Measurements from ENCODE around the gene SH3BP4.

SH3BP4 gene

DNA sequence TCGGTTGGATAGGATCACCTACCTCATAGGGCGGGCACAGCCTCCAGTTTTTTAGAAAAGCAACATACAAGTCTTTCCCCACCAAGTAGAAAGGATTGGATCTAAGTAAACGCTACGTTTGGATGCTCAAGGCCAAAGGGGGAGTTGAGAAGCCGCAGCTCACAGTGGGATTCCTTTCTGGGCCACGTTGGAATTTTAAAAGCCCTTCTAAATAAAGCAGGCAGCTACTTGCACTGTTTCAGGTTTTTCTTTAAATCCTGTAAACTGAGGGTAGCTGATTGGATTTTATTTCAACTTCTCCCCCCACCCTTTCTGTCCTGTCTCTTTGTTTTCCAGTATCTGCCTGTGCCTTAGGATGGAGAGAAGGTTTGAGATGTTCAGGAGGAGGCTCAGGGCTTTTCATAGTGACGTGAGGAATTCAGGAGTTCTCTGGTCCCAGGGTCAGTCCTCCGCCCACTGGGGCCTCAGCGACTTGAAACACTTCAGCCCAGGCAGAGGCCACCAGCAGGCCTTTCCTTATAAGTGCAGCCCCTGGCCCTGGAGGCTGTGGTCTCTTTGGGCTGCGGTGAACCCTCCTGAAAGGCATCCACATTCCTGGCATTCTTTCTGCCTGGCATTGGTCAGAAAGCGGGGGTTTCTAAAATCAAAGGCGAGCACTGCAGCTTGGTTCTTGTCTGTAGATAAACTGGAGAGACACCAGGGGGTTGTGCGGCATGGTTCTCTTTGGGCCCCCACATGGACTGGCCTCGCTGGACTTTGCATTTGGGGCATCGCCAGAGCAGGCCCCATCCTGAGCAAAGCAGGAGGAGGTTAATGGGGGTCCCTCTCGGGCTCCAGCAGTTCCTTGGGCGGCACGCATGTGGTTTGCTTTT, 44.5 kb downstream of the SH3BP4 start:
- no peak for DNase-seq
- H3K4me1 ChIP-seq, result peaks cover 25% of the 10 kb centered on the region

DNA sequence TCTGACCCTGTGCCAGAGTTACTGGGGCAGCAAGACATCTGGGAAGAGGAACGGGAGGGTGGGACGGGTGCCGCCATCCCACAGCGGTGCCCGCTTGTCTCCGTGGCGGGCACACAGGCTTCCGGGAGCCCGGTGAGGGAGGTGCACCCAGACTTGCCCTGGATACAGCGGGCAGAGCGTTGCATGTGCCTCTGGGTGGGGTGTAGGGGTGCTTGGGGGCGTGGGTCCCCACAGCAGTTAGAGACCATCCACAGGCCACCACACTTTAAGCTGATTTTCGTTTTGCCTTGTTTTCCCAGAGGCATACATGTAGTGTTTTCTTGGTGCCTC, 45.1 kb downstream of the SH3BP4 start:
- Histone ChIP-seq H3K4me1 (peaks cover 25% of the 10 kb centered on the region), H3K27me3 (no peaks in the 10 kb centered on the region), H3K9me3 (no peaks in the 10 kb centered on the region), H3K4me3 (ENCODE audit: low read depth, low read length) (no peak overlapping the region), H3K36me3 (no peaks in the 10 kb centered on the region; the same call in 1 of the 2 replicates)
- TF ChIP-seq, protein P1, sequence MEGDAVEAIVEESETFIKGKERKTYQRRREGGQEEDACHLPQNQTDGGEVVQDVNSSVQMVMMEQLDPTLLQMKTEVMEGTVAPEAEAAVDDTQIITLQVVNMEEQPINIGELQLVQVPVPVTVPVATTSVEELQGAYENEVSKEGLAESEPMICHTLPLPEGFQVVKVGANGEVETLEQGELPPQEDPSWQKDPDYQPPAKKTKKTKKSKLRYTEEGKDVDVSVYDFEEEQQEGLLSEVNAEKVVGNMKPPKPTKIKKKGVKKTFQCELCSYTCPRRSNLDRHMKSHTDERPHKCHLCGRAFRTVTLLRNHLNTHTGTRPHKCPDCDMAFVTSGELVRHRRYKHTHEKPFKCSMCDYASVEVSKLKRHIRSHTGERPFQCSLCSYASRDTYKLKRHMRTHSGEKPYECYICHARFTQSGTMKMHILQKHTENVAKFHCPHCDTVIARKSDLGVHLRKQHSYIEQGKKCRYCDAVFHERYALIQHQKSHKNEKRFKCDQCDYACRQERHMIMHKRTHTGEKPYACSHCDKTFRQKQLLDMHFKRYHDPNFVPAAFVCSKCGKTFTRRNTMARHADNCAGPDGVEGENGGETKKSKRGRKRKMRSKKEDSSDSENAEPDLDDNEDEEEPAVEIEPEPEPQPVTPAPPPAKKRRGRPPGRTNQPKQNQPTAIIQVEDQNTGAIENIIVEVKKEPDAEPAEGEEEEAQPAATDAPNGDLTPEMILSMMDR (IDR thresholded peaks at IDR 0.05; ENCODE audit: low read depth, low read length), result no peak
- no peak for DNase-seq

More for the DNA sequence above, 44.5 kb downstream of the SH3BP4 start:
- no peaks in the 10 kb centered on the region for H3K27me3 ChIP-seq
- TF ChIP-seq, protein P1 (IDR thresholded peaks at IDR 0.05; ENCODE audit: low read depth, low read length), result no peak
- no peaks in the 10 kb centered on the region; the same call in 1 of the 2 replicates for H3K36me3 ChIP-seq
- H3K9me3 ChIP-seq, result no peaks in the 10 kb centered on the region
- H3K4me3 ChIP-seq (ENCODE audit: low read depth, low read length), result no peak overlapping the region

DNA sequence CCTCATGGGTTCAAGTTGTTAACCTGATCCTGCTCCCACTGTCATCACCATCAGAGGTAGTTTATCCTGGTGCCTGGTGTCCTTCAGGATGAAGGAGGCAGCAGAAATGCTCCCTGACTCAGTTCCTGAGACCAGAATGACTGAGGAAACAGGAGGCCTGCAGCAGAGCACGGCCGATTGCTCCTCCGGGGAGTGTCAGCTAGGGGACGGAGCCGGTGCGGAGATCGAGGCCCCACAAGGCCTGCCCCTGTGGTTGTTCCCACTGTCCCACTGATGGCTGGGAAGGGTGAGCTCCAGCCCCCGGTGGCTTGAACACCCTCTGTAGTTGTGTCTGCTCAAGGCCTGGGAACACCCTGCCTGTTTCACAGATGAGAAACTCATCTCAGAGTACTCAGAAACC, 45.6 kb downstream of the SH3BP4 start:
- no peaks in the 10 kb centered on the region; the same call in 1 of the 2 replicates for H3K36me3 ChIP-seq
- TF ChIP-seq, protein P1 (IDR thresholded peaks at IDR 0.05; ENCODE audit: low read depth, low read length), result no peak
- no peaks in the 10 kb centered on the region for H3K27me3 ChIP-seq
- no peak overlapping the region for H3K4me3 ChIP-seq (ENCODE audit: low read depth, low read length)
- no peaks in the 10 kb centered on the region for H3K9me3 ChIP-seq
- H3K4me1 ChIP-seq, result peaks cover 25% of the 10 kb centered on the region
- DNase-seq, result no peak

DNA sequence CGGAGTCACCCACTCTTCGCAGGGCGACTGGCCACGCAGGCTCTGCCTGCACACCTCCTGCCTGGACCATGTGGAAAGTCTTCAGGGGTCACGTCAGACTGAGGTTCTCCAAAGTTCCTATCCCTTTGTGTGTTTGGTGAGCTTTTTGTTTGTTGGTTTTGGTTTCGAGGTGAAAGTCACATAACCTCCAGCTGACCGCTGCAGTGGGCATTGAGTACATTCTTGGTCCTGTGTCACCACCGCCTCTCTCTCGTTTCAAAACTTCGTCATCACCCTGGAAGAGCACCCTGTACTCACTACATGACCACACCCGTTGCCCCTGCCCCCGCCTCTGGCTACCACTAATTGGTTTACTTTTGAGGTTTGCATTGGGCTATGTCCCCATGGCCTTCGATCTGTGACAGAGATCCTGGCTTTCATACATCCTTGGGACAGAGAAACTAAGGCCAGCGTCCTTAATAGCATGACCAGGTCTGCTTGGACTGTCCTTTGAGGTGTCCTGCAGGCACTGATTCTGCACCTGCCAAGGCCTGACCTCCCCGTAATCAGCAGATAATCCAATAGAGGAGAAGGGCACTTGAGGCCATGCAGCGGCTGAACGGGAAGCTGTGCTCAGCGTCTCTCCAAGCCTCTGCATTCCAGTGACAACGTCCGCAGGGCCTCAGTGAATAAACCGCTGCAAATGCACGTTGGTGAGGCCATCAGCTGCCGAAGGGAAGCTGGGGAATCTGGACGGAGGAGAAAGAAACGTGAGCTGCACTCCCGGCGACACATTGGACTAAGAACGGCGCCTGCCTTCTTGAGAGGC, 46.8 kb downstream of the SH3BP4 start:
- peak; percentile 32 for DNase-seq
- Histone ChIP-seq H3K9me3 (no peaks in the 10 kb centered on the region), H3K27me3 (no peaks in the 10 kb centered on the region), H3K4me3 (ENCODE audit: low read depth, low read length) (no peak overlapping the region), H3K4me1 (peaks cover 25% of the 10 kb centered on the region), H3K36me3 (no peaks in the 10 kb centered on the region; the same call in 1 of the 2 replicates)
- TF ChIP-seq, protein P1 (IDR thresholded peaks at IDR 0.05; ENCODE audit: low read depth, low read length), result no peak

DNA sequence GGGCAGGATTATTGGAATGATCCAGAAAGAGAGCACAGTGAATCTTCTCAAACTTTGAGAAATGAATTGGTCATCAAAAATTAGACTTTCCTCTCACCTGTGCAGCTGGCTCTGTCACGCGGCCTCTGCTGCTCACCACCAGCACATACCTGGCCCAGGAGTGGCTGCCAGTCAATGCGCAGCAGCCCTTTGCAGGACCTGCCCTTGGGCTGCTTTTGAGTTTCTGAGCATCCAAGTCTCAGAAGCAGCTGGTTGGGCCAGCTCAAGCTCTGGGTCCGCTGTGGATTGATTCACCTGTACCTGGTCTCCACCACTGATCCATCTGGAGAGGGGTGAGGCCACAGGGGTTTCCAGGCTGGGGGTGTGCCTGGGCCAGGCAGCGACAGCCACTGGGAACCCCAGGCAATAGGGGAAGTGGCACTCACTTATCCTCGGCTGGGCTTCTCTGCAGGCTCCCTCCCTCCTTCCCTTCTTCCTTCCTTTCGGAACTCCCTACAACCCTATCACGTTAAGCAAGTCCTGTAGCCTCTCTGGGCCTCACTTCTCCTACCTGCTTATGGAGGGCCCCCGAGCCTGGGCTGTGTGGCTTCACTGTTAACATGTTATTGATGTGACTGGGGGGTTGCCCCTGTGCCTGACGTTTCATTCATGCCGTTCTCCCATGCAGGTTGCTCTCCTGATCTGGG, 48.1 kb downstream of the SH3BP4 start:
- DNase-seq, result no peak
- H3K36me3 ChIP-seq, result no peaks in the 10 kb centered on the region; the same call in 1 of the 2 replicates
- TF ChIP-seq, protein P1 (IDR thresholded peaks at IDR 0.05; ENCODE audit: low read depth, low read length), result no peak
- no peak overlapping the region for H3K4me3 ChIP-seq (ENCODE audit: low read depth, low read length)
- no peaks in the 10 kb centered on the region for H3K27me3 ChIP-seq
- no peaks in the 10 kb centered on the region for H3K9me3 ChIP-seq
- H3K4me1 ChIP-seq, result peaks cover 25% of the 10 kb centered on the region
